ENCODE measurements around the gene FRAT2.
A peak's percentile ranks its signal among the peaks of the same experiment; 100 is the strongest.

FRAT2 gene

GRCh38 chr10:97302088-97302791, 32.3 kb downstream of the FRAT2 start:
- no peaks in the 10 kb centered on the region for H3K27me3 ChIP-seq
- intact Hi-C loops (cut with DNase I; ENCODE audit: low total_unique reads) = no loop called here
- H3K9me3 ChIP-seq = no peaks in the 10 kb centered on the region
- no peak for TF ChIP-seq CTCF (IDR thresholded peaks at IDR 0.05)
- DNase-seq = no peak
- no peak overlapping the region for H3K4me3 ChIP-seq
- no peak overlapping the region for H3K27ac ChIP-seq
- H3K36me3 ChIP-seq = no peaks in the 10 kb centered on the region
- no peaks in the 10 kb centered on the region for H3K4me1 ChIP-seq

- Histone ChIP-seq H3K4me3 (no peak overlapping the region), H3K27me3 (no peaks in the 10 kb centered on the region), H3K36me3 (no peaks in the 10 kb centered on the region), H3K4me1 (no peaks in the 10 kb centered on the region), H3K27ac (no peak overlapping the region), H3K9me3 (no peaks in the 10 kb centered on the region)
- DNase-seq = no peak
- TF ChIP-seq CTCF (IDR thresholded peaks at IDR 0.05) = no peak
- intact Hi-C loops (cut with DNase I; ENCODE audit: low total_unique reads) = no loop called here
Measured at GRCh38 chr10:97300980-97301379, 33.5 kb downstream of the FRAT2 start.

GRCh38 chr10:97298223-97298571, 36.3 kb downstream of the FRAT2 start:
- no peaks in the 10 kb centered on the region for H3K27me3 ChIP-seq
- TF ChIP-seq CTCF (IDR thresholded peaks at IDR 0.05) = no peak
- no peak overlapping the region for H3K27ac ChIP-seq
- H3K4me3 ChIP-seq = no peak overlapping the region
- no peaks in the 10 kb centered on the region for H3K36me3 ChIP-seq
- peak in 1 of 2 donors; percentile 1 for DNase-seq
- intact Hi-C loops (cut with DNase I; ENCODE audit: low total_unique reads) = no loop called here
- H3K9me3 ChIP-seq = no peaks in the 10 kb centered on the region
- H3K4me1 ChIP-seq = no peaks in the 10 kb centered on the region

GRCh38 chr10:97297556-97298222, 36.8 kb downstream of the FRAT2 start:
- no peak overlapping the region for H3K4me3 ChIP-seq
- no peaks in the 10 kb centered on the region for H3K27me3 ChIP-seq
- no peaks in the 10 kb centered on the region for H3K9me3 ChIP-seq
- DNase-seq = no peak
- H3K4me1 ChIP-seq = no peaks in the 10 kb centered on the region
- TF ChIP-seq CTCF (IDR thresholded peaks at IDR 0.05) = no peak
- intact Hi-C loops (cut with DNase I; ENCODE audit: low total_unique reads) = no loop called here
- H3K27ac ChIP-seq = no peak overlapping the region
- no peaks in the 10 kb centered on the region for H3K36me3 ChIP-seq

- H3K27me3 ChIP-seq = no peaks in the 10 kb centered on the region
- no peaks in the 10 kb centered on the region for H3K9me3 ChIP-seq
- peaks cover 0 to 7% (median 2%) of the 10 kb centered on the region in 4 donors for H3K4me1 ChIP-seq
- H3K27ac ChIP-seq = no peak overlapping the region
- no peak overlapping the region for H3K4me3 ChIP-seq
- no peak for TF ChIP-seq CTCF (IDR thresholded peaks at IDR 0.05)
- peaks cover 0 to 2% (median 0%) of the 10 kb centered on the region in 3 donors for H3K36me3 ChIP-seq
- no peak for DNase-seq
- intact Hi-C loops (cut with DNase I; ENCODE audit: low total_unique reads) = loop anchor here (5.0 kb wide), 1 partner anchor 39 kb away; the partner anchor contains the start of gene FRAT2
Measured at GRCh38 chr10:97292862-97293198, 41.7 kb downstream of the FRAT2 start.
